T-helper 2 cell treated with Interferon-gamma antibody and Interleukin-4, amounts not matched to agents 100 ng/mL and 5 ng/mL, for 36 hours (primary cell): Measurements from ENCODE around the gene NNMT. TPM values are rescaled to one million over a fixed set of nuclear protein-coding genes. Genes with fewer than 3 reads are reported as not detected.

ENCODE experiments used
- intact Hi-C: fragments of 100-400 bp; cut with micrococcal nuclease; formaldehyde crosslinking; loops from one replicate; pipeline ENCODE4 v1.15.1; 2023
- total RNA-seq: library from RNA; stranded (reverse); gene quantifications from 2 replicates; pipeline ENCODE4 v1.2.3, GENCODE V29; 2022

Gene NNMT
- total RNA-seq, 1 donor from 2014 or later: not detected

- intact Hi-C loops: loop anchor here (10.0 kb wide), 1 partner anchor 458 kb away; no protein-coding TSS in a partner anchor
Observed at GRCh38 chr11:114262681-114263512, 33.3 kb upstream of the NNMT start.

GRCh38 chr11:114263513-114264170 lies 32.6 kb upstream of the NNMT start:
- intact Hi-C loops: loop anchor here (10.0 kb wide), 1 partner anchor 459 kb away; no protein-coding TSS in a partner anchor

- intact Hi-C loops: loop anchor here (10.0 kb wide), 1 partner anchor 460 kb away; no protein-coding TSS in a partner anchor
Observed at GRCh38 chr11:114264381-114264780, 31.8 kb upstream of the NNMT start.

- intact Hi-C loops: loop anchor here (10.0 kb wide), 1 partner anchor 460 kb away; no protein-coding TSS in a partner anchor
Observed at GRCh38 chr11:114265122-114265878, 30.9 kb upstream of the NNMT start.

- intact Hi-C loops: loop anchor here (10.0 kb wide), 1 partner anchor 465 kb away; no protein-coding TSS in a partner anchor
Observed at GRCh38 chr11:114269498-114269897, 26.7 kb upstream of the NNMT start.

GRCh38 chr11:114270531-114271270 lies 25.5 kb upstream of the NNMT start:
- intact Hi-C loops: no loop called here

GRCh38 chr11:114271316-114271715 lies 24.9 kb upstream of the NNMT start:
- intact Hi-C loops: no loop called here

GRCh38 chr11:114272311-114272710 lies 23.9 kb upstream of the NNMT start:
- intact Hi-C loops: no loop called here

- intact Hi-C loops: no loop called here
Observed at GRCh38 chr11:114273071-114273470, 23.1 kb upstream of the NNMT start.

- intact Hi-C loops: no loop called here
Observed at GRCh38 chr11:114273890-114274635, 22.1 kb upstream of the NNMT start.

- intact Hi-C loops: no loop called here
Observed at GRCh38 chr11:114274637-114275036, 21.6 kb upstream of the NNMT start.

GRCh38 chr11:114275280-114275679 lies 20.9 kb upstream of the NNMT start:
- intact Hi-C loops: no loop called here

- intact Hi-C loops: no loop called here
Observed at GRCh38 chr11:114276077-114276476, 20.1 kb upstream of the NNMT start.

GRCh38 chr11:114277637-114278341 lies 18.4 kb upstream of the NNMT start:
- intact Hi-C loops: no loop called here

GRCh38 chr11:114278342-114279065 lies 17.7 kb upstream of the NNMT start:
- intact Hi-C loops: no loop called here

- intact Hi-C loops: no loop called here
Observed at GRCh38 chr11:114279792-114280546, 16.2 kb upstream of the NNMT start.

- intact Hi-C loops: no loop called here
Observed at GRCh38 chr11:114280696-114281095, 15.5 kb upstream of the NNMT start.

- intact Hi-C loops: no loop called here
Observed at GRCh38 chr11:114281388-114281956, 14.7 kb upstream of the NNMT start.
